HG03442 (cell line): Measurements from ENCODE around the gene ZBTB40.

Experiments
- ATAC-seq: cut with Tn5 transposase; IDR thresholded peaks from one replicate; pipeline ENCODE4 v1.9.1; 2021; ENCODE audit warnings: mild to moderate bottlenecking, moderate library complexity; ENCODE audit not compliant: unreplicated experiment

The ZBTB40 gene

DNA sequence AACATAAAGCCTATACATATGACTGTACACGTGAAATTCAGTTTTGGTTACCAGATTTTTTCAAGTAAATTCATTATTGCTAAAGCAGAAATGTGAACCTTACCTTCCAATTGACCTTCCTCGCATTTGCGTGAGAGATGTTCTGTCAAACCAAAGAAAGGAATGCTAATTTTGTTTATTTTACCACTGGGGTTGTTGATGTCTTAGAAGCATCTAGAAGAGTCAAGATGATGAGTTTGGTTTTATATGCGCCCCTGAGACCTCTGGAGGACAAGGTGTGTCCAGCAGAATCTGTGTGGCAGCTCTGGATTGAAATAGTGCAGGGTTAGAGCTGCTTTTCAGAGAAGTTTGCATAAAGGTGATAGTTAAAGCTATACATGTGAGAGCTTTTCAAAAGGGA lies 48.4 kb downstream of the ZBTB40 start:
- ATAC-seq, result no peak

DNA sequence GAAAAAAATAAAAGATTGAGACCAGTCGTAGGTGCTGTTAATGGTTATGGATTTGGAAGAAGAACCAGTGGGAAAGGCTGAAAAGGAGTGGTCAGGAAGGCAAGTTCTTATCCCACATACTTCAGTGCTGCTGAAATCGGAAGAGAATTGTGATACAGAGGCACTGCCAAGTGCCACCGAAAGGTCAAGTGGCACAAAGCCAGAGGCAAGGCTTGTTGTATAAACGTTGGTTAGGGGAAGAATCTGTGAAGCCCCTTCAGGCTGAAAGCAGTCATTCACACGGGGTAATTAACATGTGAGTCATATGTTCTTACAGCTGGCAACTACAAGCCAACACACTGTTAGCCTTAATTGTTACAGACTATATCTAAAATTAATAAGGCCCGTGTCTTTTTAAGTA lies 48.8 kb downstream of the ZBTB40 start:
- ATAC-seq, result no peak

DNA sequence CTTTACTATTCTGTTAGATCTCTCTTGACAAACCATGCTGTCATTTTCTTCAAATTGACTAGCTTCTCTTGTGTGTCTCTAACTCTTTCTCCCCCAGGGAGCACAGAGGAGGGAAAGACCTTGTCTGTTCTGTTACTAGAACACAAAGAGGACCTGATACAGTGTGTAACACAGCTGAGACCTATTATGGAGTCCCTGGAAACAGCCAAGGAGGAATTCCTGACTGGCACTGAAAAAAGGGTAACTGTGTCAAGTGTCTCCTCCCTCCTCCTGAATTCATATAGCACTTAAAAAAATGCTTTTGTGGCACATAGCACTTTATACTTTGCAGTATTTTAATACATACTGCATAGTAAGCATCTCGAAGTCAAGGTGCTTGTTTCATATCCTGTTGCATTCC lies 50.6 kb downstream of the ZBTB40 start:
- ATAC-seq, result no peak

DNA sequence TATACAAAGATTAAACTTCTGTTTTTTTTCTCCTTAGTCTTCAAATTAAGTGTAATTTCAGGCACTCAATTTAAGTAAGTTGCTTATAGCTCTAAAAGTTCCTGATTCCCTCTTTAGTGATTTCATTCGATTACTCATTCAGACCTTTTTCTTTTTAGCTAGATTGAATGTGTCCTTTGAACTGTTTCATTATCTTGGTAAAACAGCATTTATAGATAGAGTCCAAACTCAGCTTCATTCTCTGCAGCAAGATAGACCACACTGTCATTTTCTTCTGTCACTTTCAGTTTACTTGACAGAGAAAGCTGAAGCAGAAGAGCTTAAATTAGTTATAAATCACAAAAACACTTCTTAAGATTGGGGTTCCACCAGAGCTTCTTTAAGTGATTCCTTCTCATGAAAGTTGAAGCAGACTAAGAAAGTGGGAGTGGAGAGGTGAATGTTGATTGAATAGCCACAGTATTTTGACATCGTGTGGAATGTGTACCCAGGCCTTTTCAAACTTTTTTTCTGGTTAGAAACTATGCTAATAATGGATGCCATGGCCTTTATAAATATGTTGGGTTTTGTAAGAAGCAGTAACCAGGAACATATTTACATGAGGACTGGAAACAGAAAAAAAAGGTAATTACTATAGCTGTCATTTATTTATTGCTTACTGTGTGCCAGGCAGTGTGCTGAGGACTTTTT lies 52.2 kb downstream of the ZBTB40 start:
- no peak for ATAC-seq

DNA sequence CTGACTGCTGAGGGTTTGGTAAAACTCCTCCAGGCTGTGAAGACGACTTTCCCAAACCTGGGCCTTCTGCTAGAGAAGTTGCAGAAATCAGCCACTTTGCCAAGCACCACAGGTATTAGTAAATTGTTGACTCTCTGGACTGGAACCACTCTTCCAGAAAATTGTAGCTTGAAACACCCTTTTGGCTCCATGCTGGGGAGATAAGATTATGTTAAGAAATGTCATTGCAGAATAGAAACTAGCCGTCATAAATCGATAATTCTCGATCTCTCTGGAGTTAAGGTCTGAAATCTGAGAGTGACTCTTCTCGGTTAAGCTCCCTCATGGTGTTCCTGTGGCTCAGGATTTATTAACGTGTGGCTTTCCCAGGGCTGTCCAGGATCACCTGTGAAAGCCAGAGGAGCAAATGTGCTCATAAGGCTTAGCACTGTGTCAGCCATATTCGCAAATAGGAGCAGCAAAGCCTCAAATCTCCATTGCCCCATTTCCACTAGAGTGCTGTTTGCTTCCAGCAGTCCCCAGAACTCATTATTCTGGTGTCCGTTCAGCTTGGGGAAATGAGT lies 54.6 kb downstream of the ZBTB40 start:
- ATAC-seq, result no peak

DNA sequence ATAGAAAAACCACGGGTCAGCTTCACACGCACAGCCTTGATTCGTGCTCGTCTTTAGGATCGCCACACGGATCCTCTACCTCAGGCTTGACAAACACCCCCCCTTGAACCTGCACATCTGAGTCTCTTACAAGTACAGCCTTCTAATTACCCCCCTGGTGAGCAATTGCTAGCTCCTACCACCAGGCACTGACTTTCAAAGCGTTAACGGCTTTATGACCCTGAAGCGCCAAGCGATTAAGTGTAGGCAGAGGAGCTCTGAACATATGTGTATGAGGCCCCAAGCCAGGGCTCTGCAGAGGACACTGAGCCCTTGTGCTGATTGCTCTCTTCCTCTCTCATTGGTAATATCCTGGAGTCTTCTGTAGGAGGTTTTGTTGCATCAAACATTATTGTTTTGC lies 55.9 kb downstream of the ZBTB40 start:
- no peak for ATAC-seq

DNA sequence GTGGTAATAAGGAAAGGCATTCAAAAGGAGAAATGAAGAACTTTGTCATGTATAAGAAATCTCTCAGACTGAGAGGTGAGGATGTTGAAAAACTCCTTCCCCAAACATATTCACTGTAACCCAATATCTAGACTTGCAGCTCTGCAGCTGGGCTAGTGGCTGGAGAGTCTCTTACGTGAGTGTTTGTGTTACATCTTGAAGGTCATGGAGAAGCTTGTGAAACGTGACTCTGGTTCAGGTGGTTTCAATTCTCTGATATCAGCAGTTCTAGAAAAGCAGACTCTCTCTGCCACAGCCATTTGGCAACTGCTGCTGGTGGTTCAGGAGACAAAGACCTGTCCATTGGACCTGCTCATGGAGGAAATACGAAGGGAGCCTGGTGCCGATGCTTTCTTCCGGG lies 56.7 kb downstream of the ZBTB40 start:
- no peak for ATAC-seq

DNA sequence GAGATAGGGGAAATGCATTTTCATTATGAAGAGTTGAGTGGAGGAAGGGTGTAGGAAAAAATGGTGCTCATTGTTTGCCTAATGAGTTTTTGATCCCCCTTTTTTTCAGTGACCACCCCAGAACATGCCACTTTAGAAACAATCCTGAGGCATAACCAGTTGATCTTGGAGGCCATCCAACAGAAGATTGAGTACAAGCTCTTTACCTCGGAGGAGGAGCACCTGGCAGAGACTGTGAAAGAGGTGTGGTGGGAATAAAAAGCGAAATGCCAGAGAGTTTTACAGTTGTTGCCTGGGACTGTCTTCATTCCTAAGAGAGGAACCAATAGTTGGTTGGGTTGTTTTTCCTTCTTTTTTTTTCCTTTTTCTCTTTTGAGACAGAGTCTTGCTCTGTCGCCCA lies 57.3 kb downstream of the ZBTB40 start:
- ATAC-seq, result no peak

DNA sequence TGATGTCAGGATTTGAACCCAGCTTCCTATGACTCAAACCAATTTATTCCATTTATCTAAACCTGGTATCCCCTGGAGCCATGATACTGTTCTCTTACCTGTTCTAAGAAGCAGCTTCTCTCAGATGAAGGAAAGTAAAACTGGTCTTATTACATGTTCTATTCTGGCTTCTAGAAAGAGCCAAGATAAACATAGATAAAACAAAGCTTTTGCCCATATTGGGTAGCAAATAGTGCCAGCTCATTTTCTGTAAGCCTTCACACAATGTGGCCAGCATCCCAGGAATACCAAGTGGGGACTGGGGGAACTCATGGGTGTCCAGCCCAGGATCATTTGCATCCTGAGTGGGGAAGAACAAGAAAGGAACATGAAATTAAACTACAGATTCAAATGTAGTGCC lies 58.2 kb downstream of the ZBTB40 start:
- no peak for ATAC-seq

DNA sequence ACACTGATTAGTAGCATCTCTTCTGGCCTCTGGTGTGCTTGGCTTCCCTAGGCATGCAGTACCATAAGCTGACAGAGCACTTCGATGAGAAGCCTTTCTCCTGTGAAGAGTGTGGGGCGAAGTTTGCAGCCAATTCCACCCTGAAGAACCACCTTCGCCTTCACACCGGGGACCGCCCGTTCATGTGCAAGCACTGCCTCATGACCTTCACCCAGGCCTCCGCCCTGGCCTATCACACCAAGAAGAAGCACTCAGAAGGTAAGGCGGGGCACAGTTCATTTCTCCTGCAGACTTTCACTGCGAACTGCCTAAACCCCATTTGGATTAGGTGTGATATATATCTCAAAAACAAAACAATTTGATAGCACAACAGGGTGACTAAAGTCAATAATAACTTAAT lies 61.2 kb downstream of the ZBTB40 start:
- no peak for ATAC-seq

DNA sequence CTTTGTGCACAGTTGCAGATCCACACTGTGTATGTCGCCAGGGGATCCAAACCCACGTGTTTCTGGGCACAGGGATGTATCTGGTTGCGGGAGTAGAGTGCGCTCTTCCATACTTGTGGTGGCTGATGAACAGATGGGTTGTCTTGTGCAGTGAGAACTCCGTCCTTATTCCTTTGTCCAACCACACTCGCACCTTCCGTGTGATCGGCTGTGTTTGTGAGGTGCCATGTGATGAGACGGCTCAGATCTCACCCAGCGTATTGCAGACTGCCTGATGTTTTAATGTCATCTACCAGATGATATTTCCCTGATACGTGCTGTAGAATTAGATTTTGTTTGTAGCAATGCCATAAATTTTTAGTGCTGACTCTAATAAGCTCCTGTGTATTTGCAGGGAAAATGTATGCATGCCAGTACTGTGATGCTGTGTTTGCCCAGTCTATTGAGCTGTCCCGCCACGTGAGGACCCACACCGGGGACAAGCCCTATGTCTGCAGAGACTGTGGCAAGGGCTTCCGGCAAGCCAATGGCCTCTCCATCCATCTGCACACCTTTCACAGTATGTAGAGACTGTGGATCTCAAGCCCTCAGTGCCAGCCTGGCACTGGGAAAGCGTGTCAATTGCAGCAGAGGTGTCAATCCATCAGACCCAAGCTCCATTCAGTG lies 65.4 kb downstream of the ZBTB40 start:
- ATAC-seq, result no peak

DNA sequence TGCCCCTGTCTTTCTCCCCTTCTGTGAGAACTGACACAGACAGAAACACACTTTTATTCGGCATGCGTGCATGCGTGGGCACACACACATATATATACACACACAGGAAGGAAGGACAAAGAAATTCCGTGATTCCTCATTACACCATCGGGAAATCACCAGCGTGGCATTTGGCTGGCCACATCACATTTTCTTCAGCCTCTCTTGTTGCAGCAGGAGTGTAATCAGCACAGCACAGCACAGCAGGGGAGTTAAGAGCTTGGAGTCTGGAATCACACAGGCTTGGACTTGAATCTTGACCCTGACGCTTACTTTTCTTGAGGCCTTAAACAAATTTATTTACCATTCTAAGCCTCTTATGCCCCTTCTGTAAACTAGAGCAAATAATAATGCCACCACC lies 66.3 kb downstream of the ZBTB40 start:
- ATAC-seq, result no peak

DNA sequence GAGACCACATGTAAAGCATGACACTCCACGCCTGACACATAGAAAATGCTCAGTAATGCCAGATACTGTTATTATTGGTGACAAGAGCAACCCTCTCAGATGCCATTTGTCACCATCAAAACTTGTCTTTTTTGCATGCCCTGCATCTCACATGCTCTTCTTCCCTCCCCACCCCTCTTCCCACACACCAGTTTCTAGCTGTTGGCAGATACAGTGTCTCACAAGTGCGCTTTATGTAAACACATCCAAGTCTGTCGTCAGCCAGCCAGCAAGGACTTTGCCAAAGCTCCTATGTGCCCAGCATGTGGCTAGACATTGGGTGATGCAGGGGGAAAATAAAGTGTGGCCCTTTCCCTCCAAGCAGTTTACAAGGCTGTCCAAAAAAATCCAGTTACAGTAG lies 66.7 kb downstream of the ZBTB40 start:
- no peak for ATAC-seq

DNA sequence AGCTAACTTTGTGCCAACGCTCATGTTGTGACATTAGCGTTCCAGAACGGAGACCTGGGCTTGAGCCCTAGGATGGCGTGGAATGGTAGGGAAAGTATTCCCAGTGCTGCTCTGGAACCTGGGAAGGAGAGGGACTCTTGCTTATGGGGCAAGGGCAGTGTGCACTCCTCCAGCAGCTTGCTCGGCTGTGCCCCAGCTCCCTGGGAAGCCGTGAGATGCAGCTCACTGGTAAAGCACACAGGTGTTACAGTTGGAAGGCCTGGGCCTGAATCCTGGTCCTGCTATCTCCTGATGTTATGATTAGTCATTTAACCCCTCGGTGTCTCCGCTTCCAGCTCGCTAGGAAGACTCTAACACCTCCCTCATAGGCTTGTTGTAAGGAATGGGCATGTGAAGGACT lies 69.2 kb downstream of the ZBTB40 start:
- ATAC-seq, result no peak

DNA sequence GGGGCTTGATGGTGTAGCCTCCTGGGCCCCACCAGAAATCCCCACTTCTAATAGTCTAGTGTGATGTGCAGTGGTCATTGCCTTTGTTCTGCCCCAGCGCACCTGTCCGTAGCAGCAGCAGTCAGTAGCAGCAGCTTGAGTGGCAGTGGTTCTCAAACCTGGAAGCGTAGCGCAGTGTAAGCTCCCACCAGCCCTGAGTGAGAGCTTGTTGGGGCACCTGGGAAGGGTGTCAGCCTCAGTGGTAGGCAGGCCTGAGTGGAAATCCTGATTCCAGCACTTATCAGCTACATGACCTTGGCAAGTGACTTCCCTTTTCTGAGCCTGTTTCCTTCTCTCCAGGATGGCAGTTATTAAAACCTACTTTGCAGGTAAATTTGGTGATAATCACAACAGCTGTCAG lies 70.0 kb downstream of the ZBTB40 start:
- ATAC-seq, result no peak

DNA sequence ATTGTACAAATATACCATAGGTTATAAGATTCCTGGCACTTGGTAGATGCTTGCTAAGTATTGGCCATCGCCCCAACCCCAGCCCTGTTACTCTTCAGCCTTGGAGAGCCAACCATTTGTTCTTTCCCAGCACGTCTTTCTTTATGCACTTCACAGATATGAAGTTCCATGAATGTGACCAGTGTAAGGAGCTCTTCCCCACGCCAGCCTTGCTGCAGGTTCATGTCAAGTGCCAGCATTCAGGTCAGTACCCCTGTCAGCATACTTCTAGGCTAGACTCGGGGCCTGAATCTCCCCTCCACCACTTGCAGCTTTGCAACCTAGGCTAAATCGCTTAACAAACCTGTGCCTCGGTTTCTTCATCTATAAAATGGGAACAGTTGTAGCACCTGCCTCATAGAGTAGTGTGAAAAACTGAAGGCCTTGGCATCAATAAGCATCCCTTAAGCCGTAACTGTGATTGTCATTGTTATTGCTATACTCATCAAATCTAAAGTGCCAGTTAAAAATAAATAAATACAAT lies 70.6 kb downstream of the ZBTB40 start:
- ATAC-seq, result no peak

DNA sequence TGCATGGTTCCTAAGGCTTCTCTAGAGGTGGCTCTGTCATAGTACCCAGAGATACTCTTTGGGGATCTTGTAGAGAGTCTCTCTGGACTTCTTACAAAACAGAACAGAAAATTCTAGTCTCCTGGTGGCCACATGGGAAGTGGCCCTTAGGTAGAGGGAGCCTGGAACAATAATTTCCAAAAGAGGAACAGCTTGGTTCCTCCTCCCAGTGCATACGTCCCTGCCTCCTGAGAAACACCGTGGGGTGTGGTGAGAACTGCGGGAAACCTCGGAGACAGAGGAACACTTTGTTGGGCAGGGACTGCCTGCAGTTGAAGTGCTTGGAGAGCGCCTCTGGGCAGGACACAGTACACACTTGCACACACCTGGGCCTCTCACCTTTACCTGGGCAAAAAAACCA lies 72.8 kb downstream of the ZBTB40 start:
- ATAC-seq, result no peak

DNA sequence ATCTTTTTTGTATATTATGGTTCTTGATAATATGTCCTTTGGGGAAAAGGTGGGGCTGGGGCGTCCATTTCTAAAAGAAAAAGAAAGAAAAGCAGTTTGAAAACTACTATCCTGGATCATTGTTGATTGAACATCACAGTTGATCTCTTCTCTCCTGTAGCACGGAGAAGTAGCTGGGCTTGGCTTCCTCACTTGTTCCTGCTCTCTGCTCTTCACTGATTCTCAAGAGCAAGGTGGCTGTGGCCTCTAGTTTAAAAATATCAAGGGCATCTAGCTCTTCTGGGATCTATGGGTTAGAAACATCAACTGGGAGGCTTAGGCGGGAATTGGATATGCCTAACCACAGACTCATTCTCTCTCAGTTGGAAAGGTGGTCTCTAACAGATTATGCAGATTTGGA lies 73.6 kb downstream of the ZBTB40 start:
- no peak for ATAC-seq

DNA sequence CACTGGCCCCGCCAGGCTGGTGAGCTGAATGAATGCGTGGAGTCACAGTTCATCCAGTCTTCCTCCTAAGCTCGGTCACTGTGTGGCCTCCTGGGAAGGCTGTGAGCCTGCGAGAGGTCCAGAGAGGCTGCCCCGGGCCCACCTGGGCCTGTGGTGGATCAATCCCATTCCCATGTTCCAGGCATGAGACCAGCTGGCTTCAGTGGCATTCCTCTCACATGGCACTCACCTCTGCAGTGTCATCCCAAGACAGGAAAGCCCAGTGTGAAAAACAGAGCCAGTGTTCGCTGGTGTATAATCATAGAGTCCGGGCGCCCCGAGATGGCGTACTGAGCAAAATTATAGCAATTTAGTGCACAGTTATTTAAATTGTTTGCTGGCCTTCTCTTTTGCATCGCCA lies 74.0 kb downstream of the ZBTB40 start:
- ATAC-seq, result no peak

DNA sequence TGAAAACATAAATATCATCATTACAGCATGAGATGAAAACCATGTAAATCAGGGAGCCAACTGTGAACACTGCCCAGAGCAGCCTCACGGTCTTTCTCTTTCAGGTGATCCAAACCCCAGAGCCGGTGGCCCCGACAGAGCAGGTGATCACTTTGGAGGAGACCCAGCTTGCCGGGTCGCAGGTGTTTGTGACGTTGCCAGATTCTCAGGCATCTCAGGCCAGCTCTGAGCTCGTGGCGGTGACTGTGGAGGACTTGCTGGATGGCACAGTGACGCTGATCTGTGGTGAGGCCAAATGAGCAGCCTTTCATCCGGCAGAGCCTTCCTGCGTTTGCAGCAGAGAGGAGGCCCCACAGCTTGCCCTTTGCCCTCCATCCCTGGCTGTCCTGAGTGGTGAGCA lies 74.4 kb downstream of the ZBTB40 start:
- ATAC-seq, result no peak

DNA sequence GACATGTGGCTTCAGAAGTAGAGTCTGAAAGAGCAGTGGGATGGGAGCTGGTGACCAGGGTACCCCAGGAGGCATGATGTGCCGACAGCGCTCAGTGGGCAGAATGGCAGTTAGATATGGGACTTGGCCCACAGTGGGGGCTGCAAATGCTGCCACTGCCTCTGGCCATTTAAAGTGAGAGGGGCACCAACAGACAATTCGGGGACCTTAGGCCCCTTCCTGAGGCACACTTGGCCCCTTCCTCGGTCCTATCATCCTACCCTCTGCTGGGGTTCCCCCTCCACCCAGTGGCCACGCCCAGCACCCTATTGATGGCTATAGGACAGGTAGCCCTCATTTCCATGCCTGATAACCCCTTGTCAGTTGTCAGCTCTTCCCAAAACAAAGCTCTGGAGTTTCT lies 75.0 kb downstream of the ZBTB40 start:
- no peak for ATAC-seq

DNA sequence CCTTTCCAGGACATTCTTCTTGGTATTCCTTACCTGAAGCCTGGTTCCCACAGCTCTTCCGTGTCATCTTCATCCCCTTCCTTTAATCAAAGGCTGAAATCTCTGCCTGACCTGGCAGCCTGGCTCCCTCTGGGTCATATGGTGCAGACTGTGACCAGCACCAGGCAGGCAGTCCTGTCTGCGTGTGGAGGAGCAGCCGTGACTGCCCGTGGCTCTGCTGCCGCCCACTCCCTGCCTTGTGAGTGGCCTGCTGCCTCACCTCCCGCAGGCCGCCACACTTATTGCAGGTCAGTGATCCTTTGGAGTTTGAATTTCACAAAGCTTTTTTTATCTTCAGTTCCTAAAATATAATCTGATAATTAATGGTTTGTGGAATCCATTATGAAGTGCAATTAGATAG lies 75.5 kb downstream of the ZBTB40 start:
- ATAC-seq, result no peak
